ENCODE measurements around the gene GABRB1. TPM values are rescaled to one million over a fixed set of nuclear protein-coding genes. Genes with fewer than 3 reads are reported as not detected.

GABRB1 gene
- total and polyA plus RNA-seq, 8 donors = 0.17 to 0.48 (median 0.32) TPM; not detected in 4

DNA sequence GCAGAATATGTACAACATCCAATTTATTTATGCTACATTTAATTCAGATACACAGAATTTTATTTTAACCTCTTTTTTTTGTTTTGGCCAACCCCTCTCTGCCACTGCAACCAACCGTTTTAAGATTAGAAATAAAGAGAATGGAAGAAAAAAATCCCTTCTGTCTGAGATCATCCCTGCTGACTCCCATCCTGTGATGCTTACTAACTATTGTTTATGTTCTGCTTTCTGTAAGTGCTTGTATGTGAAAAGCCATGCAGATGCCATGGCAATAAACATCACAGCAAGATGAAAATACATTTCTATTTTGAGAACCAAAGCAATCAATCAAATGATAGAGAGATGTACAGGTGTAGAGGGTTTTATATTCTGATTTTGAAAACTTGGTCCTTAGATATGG is 70.1 kb downstream of the GABRB1 start:
- Histone ChIP-seq H3K27me3 (no peaks in the 10 kb centered on the region), H3K4me1 (no peaks in the 10 kb centered on the region), H3K36me3 (no peaks in the 10 kb centered on the region), H3K27ac (no peak overlapping the region), H3K9me3 (no peaks in the 10 kb centered on the region), H3K4me3 (no peak overlapping the region)
- ATAC-seq = no peak
- intact Hi-C loops (cut with DNase I) = no loop called here
- no peak for DNase-seq
- TF ChIP-seq, protein P1, sequence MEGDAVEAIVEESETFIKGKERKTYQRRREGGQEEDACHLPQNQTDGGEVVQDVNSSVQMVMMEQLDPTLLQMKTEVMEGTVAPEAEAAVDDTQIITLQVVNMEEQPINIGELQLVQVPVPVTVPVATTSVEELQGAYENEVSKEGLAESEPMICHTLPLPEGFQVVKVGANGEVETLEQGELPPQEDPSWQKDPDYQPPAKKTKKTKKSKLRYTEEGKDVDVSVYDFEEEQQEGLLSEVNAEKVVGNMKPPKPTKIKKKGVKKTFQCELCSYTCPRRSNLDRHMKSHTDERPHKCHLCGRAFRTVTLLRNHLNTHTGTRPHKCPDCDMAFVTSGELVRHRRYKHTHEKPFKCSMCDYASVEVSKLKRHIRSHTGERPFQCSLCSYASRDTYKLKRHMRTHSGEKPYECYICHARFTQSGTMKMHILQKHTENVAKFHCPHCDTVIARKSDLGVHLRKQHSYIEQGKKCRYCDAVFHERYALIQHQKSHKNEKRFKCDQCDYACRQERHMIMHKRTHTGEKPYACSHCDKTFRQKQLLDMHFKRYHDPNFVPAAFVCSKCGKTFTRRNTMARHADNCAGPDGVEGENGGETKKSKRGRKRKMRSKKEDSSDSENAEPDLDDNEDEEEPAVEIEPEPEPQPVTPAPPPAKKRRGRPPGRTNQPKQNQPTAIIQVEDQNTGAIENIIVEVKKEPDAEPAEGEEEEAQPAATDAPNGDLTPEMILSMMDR (IDR thresholded peaks at IDR 0.05) = no peak

DNA sequence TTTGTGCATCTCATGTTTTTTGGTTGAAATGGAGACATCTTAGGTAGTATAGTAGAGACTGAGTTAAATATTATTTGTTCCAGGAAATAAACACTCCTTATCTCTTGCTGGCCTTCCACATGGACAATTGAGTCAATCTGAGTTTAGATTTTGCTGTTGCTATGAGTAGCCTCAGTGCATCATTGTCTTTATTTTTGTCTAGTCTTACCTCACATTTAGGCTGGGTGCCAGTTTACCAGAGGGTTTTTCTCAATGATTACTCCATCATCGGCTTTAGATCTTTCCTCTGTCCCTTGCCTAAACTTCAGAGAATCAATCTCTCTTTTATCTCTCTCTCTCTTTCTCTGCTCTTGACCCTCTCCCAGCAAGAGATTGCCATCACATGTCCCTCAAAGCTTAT is 73.6 kb downstream of the GABRB1 start:
- Histone ChIP-seq H3K4me1 (no peaks in the 10 kb centered on the region), H3K27me3 (no peaks in the 10 kb centered on the region), H3K36me3 (no peaks in the 10 kb centered on the region), H3K9me3 (no peaks in the 10 kb centered on the region), H3K27ac (no peak overlapping the region), H3K4me3 (no peak overlapping the region)
- intact Hi-C loops (cut with DNase I) = no loop called here
- no peak for DNase-seq
- ATAC-seq = no peak
- TF ChIP-seq, protein P1 (IDR thresholded peaks at IDR 0.05) = no peak

DNA sequence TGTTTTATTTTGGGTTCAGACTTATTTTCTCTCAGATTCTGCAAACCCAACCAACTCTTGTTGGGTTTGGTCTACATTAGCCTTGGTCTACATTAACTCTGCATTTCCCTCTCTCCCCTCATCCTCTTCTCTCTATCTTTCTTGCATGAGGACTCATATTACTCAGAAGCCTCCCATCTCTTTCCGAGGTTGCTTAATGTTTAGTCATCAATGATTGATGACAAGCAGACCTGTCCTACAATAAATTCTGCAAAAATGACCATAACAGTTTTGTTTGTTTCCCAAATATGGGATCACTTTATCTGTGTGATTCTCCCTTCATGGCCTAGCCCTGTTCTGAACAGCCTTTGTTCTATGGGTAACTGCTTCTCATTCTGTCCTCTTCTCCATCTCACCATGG is 75.2 kb downstream of the GABRB1 start:
- ATAC-seq = no peak
- DNase-seq = no peak
- no peaks in the 10 kb centered on the region for H3K27me3 ChIP-seq
- intact Hi-C loops (cut with DNase I) = no loop called here
- TF ChIP-seq, protein P1 (IDR thresholded peaks at IDR 0.05) = no peak
- no peaks in the 10 kb centered on the region for H3K4me1 ChIP-seq
- H3K4me3 ChIP-seq = no peak overlapping the region
- no peaks in the 10 kb centered on the region for H3K9me3 ChIP-seq
- H3K27ac ChIP-seq = no peak overlapping the region
- no peaks in the 10 kb centered on the region for H3K36me3 ChIP-seq

DNA sequence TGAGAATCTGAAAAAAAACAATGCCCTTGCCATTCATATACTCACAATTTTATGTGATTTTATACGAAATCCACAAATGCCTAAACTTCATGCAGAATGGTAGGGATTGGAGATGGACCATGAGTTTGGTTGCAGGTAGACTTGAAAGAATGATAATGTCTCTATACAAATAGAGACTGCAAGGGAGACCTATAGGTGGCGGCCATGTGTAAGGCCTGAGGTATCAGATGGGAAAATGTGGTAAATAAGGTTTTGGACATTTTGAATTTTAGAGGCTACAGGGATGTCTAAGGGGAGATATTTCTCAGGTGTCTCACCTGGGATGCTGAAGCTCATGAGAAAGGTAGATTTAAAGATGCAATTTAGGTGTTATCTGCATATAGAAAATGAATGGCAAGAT is 78.0 kb downstream of the GABRB1 start:
- no peak for DNase-seq
- TF ChIP-seq, protein P1 (IDR thresholded peaks at IDR 0.05) = no peak
- Histone ChIP-seq H3K4me1 (no peaks in the 10 kb centered on the region), H3K27ac (no peak overlapping the region), H3K4me3 (no peak overlapping the region), H3K36me3 (no peaks in the 10 kb centered on the region), H3K9me3 (no peaks in the 10 kb centered on the region), H3K27me3 (no peaks in the 10 kb centered on the region)
- no peak for ATAC-seq
- intact Hi-C loops (cut with DNase I) = no loop called here

DNA sequence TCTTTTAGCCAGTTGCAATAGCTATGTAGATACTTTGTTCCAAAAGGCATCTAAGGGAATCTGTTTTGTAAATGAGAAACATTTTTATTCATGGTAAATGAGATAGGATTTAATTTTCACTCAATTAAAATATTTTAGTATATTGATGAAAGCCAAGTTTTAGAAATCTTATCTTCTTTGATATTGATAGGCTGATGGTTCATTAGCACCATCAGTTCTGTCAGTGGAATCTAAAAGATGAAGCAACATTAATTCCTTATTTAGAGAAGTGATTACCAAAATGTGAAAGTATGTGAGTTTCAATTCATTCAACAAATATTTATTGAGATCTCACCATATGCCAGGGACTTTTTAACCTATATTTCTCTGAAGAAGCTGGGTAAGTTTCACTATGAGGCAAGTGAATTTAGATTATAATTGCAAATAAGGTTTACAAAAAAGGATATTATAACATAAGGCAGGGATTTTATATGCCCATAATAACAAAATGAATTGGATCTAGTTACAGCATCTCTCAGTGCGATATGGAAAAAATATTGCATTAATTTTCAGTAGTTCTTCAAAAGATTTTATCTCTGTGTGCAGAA is 79.3 kb downstream of the GABRB1 start:
- H3K36me3 ChIP-seq = no peaks in the 10 kb centered on the region
- intact Hi-C loops (cut with DNase I) = no loop called here
- no peaks in the 10 kb centered on the region for H3K27me3 ChIP-seq
- H3K4me1 ChIP-seq = no peaks in the 10 kb centered on the region
- peak in 2 of 4 donors; percentile 31 to 35 for DNase-seq
- TF ChIP-seq, protein P1 (IDR thresholded peaks at IDR 0.05) = no peak
- no peak for ATAC-seq
- no peak overlapping the region for H3K4me3 ChIP-seq
- no peak overlapping the region for H3K27ac ChIP-seq
- H3K9me3 ChIP-seq = no peaks in the 10 kb centered on the region

All from left lung (tissue), 10 donors.